Tibial nerve (tissue), 4 donors: ENCODE results near the gene SFMBT1. TPM values are rescaled to one million over a fixed set of nuclear protein-coding genes. Genes with fewer than 3 reads are reported as not detected.
A peak's percentile ranks its signal among the peaks of the same experiment; 100 is the strongest.

Source experiments
- DNase-seq, 2 donors: peaks; one replicate each; pipeline ENCODE4 v3.0.0-alpha.2; 2019; ENCODE audit warnings: low spot score in 2 of 2
- H3K27ac ChIP-seq, 4 donors: fragments of 200-600 bp; sonication (generic) in 3 of 4; one replicate each; pipeline ENCODE4 v1.5.1; 2017 to 2019; ENCODE audit warnings: mild to moderate bottlenecking in 1 of 4
- H3K27me3 ChIP-seq, 2 donors: fragments of 200-600 bp; sonication (generic) in 1 of 2; one replicate each; pipeline versions ENCODE4 v1.5.1 to v1.6.0; 2017 to 2019
- H3K36me3 ChIP-seq, 3 donors: fragments of 200-600 bp; sonication (generic); one replicate each; pipeline ENCODE4 v1.5.1; 2018 to 2019
- H3K4me1 ChIP-seq, 4 donors: fragments of 200-600 bp; sonication (generic) in 3 of 4; one replicate each; pipeline ENCODE4 v1.5.1; 2017 to 2019
- H3K4me3 ChIP-seq, 4 donors: fragments of 200-600 bp; sonication (generic) in 3 of 4; one replicate each; pipeline ENCODE4 v1.5.1; 2017 to 2019; ENCODE audit warnings: mild to moderate bottlenecking in 1 of 4, moderate library complexity in 1 of 4
- H3K9me3 ChIP-seq, 4 donors: fragments of 200-600 bp; sonication (generic) in 3 of 4; one replicate each; pipeline ENCODE4 v1.5.1; 2017 to 2019
- EP300 ChIP-seq, 2 donors: sonication (generic); formaldehyde crosslinking; IDR thresholded peaks; one replicate each; pipeline ENCODE4 v1.6.1; 2017; ENCODE audit warnings: antibody characterized with exemption in 2 of 2, mild to moderate bottlenecking in 1 of 2
- POLR2A ChIP-seq, 2 donors: fragments of 450-650 bp; IDR thresholded peaks; one replicate each; pipeline ENCODE4 v1.6.1; 2017; ENCODE audit warnings: antibody characterized with exemption in 2 of 2, mild to moderate bottlenecking in 2 of 2, moderate library complexity in 2 of 2
- WGBS, 2 donors: methylation state at CpG; one replicate each; pipeline ENCODE4 v1.1.5; 2018; 5-methylcytosine and 5-hydroxymethylcytosine counted together
- total RNA-seq, 4 donors: library from RNA; depleted of rRNA; stranded (reverse); fragments of >200 nt; gene quantifications; one replicate each; pipeline ENCODE4 v1.1.0, GENCODE V29; 2016
- TF ChIP-seq, protein P1 (sequence below), 5 experiments: fragments of 200-600 bp in 3 of 5; fragments of 450-650 bp in 2 of 5; sonication (generic) in 3 of 5; IDR thresholded peaks; one replicate each; pipeline ENCODE4 v1.5.1; 2016 to 2019; ENCODE audit warnings: antibody characterized with exemption in 5 of 5, mild to moderate bottlenecking in 3 of 5, moderate library complexity in 2 of 5

The SFMBT1 gene
- total RNA-seq, 4 donors from 2014 or later, result 15.5 to 31.2 (median 18.2) TPM

DNA sequence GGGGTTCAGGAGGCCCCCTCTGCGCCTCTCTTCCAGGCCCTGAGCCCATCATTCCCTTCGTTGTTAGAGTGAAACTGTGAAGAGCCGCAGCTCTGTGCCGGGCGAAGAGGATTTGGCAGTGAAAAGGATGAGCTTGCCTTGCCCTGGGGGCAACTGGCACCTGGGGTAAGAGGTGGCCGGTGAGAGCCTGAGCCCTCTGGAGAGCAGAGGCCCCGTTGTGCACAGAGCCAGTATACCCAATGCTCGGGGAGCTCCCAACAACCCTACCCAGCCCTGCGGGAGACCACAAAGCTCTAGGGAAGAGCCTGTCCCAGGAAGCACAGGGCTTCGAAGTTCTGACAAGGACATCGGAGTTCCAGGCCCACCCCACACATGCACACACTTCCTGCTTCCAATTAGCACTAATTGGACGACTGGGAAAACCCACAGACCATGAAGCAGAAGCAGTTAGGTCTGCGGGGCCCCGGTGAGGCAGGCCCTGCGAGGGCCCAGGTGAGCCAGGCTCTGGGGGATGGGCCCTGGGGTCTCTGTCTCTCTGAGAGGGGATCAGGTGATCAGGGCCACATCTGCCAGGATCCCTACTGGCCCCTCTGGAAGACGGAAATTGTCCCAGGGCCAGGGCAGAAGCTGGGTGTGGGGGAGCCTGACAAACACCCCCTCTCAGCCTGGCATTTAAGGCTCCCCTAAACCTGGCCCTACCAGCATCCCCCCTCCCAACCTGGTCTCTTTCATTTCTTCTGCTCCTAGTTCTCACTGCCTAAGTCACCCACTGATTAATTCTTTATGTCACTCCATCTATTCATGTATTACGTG is 27.9 kb upstream of the SFMBT1 start:
- 67 to 73% methylated on average over 11 to 17 of the region's 17 CpGs for WGBS, 2 donors
- TF ChIP-seq, protein P1, sequence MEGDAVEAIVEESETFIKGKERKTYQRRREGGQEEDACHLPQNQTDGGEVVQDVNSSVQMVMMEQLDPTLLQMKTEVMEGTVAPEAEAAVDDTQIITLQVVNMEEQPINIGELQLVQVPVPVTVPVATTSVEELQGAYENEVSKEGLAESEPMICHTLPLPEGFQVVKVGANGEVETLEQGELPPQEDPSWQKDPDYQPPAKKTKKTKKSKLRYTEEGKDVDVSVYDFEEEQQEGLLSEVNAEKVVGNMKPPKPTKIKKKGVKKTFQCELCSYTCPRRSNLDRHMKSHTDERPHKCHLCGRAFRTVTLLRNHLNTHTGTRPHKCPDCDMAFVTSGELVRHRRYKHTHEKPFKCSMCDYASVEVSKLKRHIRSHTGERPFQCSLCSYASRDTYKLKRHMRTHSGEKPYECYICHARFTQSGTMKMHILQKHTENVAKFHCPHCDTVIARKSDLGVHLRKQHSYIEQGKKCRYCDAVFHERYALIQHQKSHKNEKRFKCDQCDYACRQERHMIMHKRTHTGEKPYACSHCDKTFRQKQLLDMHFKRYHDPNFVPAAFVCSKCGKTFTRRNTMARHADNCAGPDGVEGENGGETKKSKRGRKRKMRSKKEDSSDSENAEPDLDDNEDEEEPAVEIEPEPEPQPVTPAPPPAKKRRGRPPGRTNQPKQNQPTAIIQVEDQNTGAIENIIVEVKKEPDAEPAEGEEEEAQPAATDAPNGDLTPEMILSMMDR (IDR thresholded peaks at IDR 0.05), result no peak
- TF ChIP-seq EP300 (IDR thresholded peaks at IDR 0.05) (no peak), POLR2A (IDR thresholded peaks at IDR 0.05) (no peak)
- DNase-seq, result no peak
- H3K9me3 ChIP-seq, result no peaks in the 10 kb centered on the region
- peak overlapping the region in 2 of 4 donors; percentile 71 to 83 for H3K27ac ChIP-seq
- H3K36me3 ChIP-seq, result peaks cover 0 to 20% (median 0%) of the 10 kb centered on the region in 3 donors
- H3K27me3 ChIP-seq, result no peaks in the 10 kb centered on the region
- peaks cover 0 to 19% (median 13%) of the 10 kb centered on the region in 4 donors for H3K4me1 ChIP-seq
- peak overlapping the region; percentile 48 to 96 (median 68) for H3K4me3 ChIP-seq

DNA sequence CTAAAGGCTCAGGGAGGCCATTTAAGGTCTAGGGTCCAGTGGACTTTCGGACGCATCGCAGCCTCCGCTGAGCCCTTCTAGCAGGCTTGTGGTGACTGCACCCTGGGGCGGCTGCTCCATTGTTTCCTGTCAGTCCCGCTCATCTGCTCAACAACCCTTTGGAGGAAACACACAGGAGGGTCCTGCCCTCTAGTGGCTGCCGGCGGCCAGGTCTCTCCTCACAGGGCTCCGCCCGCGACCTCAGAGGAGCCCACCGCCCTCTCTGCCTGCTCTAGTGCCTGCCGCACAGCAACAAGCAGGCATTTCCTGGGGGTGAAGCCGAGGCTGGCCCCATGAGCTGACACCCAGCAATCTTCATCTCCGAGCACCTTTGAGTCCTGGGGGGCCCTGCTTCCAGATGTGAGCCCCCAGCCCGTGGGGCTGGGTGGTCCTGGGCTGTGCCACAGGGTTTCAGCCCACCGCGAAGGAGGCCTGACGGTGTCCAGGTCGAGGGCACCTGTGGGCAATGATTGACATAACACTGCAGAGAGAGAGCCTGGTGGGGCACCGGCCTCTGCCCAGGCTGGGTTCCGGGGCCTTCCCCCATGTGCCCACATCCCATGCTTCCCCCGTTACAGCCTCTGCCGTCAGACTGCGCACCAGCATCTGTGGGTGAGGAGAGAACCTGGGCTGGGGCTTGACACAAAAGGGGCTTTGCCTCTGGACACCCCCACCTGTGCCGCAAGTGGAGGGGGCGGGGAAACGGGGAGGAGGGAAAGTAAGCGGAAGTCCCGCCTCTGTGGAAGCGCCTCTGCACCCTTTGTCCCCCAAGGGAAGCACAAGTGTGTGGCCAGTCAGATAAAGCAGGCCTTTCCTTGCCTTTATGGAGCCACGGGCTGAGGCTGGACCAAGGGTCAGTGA is 27.0 kb upstream of the SFMBT1 start:
- WGBS, 2 donors, result 3% methylated on average over 25 to 28 of the region's 32 CpGs
- no peaks in the 10 kb centered on the region for H3K27me3 ChIP-seq
- H3K4me1 ChIP-seq, result peaks cover 0 to 19% (median 13%) of the 10 kb centered on the region in 4 donors
- no peak for TF ChIP-seq POLR2A (IDR thresholded peaks at IDR 0.05)
- TF ChIP-seq, protein P1 (IDR thresholded peaks at IDR 0.05), result peak; percentile 93 to 98 (median 96)
- no peaks in the 10 kb centered on the region for H3K9me3 ChIP-seq
- H3K27ac ChIP-seq, result peak overlapping the region; percentile 16 to 83 (median 59)
- peaks cover 0 to 13% (median 0%) of the 10 kb centered on the region in 3 donors for H3K36me3 ChIP-seq
- DNase-seq, result peak; percentile 72 to 83
- peak overlapping the region; percentile 48 to 96 (median 68) for H3K4me3 ChIP-seq

DNA sequence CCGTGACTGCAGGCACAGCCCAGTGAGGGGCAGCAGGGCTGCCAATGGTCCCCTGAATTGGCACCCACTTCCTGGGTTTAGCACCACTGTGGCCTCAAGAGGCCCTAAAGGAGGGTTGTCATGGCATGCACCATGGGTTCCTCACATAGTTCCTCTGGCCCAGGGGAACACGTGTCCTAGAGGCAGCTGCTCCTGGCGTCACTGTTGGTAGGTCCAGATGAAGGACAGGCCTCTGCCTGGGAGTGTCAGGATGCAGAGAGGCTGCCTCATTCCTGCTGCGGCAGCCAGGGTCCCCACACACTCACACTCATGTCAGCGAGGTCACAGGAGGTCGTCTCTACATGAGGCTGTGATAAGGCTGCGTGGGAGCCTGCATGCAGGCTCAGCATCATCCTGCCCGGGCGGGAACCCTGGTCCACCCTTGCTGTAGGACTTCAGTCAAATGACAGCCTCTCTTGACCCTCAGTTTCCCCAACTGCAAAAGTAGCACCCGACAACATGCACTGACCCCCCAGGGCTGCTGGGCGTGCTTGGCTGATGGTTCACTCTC is 26.1 kb upstream of the SFMBT1 start:
- TF ChIP-seq POLR2A (IDR thresholded peaks at IDR 0.05), result no peak
- no peak for TF ChIP-seq EP300 (IDR thresholded peaks at IDR 0.05)
- TF ChIP-seq, protein P1 (IDR thresholded peaks at IDR 0.05), result no peak
- H3K4me3 ChIP-seq, result peak overlapping the region in 1 of 4 donors; percentile 81

DNA sequence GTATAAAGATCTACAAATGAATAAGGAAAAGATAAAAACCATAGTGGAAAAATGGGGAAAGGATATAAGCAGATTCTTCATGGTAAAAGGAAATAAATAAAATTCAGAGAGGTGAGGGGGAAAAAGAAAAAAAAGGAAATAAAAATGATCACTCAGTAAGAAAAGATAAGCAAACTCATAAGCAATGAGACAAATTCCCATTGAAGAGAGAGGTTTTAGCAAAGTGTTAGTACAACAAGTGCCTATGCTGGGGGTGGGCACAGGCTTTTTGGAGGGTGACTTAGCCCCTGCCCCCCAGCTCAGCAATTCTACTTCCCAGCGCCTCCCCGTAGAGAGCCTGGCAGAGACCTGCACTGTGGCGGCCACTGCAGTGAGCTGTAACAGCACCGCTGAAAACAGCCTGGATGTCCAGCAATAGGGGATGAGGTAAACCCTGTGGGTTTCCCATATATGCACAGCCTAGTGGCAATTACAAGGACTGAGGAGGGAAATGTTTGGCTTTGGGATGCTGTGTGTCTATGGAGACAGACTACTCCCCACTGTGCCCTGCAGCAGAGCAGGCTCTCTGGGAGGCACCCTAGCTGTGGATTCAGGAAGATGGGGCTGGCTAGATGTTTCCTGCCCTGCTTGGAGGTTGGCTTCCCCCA is 23.7 kb upstream of the SFMBT1 start:
- Histone ChIP-seq H3K9me3 (no peaks in the 10 kb centered on the region), H3K4me1 (peaks cover 0 to 19% (median 13%) of the 10 kb centered on the region in 4 donors), H3K27me3 (no peaks in the 10 kb centered on the region), H3K27ac (no peak overlapping the region), H3K4me3 (no peak overlapping the region), H3K36me3 (no peaks in the 10 kb centered on the region)
- TF ChIP-seq, protein P1 (IDR thresholded peaks at IDR 0.05), result no peak
- TF ChIP-seq EP300 (IDR thresholded peaks at IDR 0.05), result no peak
- 47 to 70% methylated on average over 4 of the region's 4 CpGs for WGBS, 2 donors
- DNase-seq, result no peak

More for the DNA sequence above, 26.1 kb upstream of the SFMBT1 start:
- Histone ChIP-seq H3K36me3 (peaks cover 0 to 4% (median 0%) of the 10 kb centered on the region in 3 donors), H3K27me3 (no peaks in the 10 kb centered on the region), H3K9me3 (no peaks in the 10 kb centered on the region), H3K27ac (peak overlapping the region in 2 of 4 donors; percentile 71 to 83), H3K4me1 (peaks cover 0 to 19% (median 13%) of the 10 kb centered on the region in 4 donors)
- 71 to 81% methylated on average over 7 to 8 of the region's 11 CpGs for WGBS, 2 donors
- DNase-seq, result no peak
